Progenitor cell of endocrine pancreas (in vitro differentiated cells): ENCODE results near the gene SLC6A13. TPM values are rescaled to one million over a fixed set of nuclear protein-coding genes. Genes with fewer than 3 reads are reported as not detected.

Experiments used
- DNase-seq: peaks from one replicate; pipeline ENCODE4 v3.0.0; 2021; ENCODE audit warnings: low spot score; ENCODE audit not compliant: unreplicated experiment
- H3K27ac Mint-ChIP-seq: 2 replicates; pipeline ENCODE4 v1.8.0; 2021; ENCODE audit warnings: mild to moderate bottlenecking, moderate library complexity, mixed read lengths
- H3K27me3 Mint-ChIP-seq: 2 replicates; pipeline ENCODE4 v1.8.0; 2021; ENCODE audit warnings: mixed read lengths
- H3K36me3 Mint-ChIP-seq: 2 replicates; pipeline ENCODE4 v1.8.0; 2022; ENCODE audit warnings: mixed read lengths; ENCODE audit not compliant: insufficient read depth
- H3K4me1 Mint-ChIP-seq: 2 replicates; pipeline ENCODE4 v1.8.0; 2021; ENCODE audit warnings: low read depth, mixed read lengths
- H3K4me3 Mint-ChIP-seq: 2 replicates; pipeline ENCODE4 v1.8.0; 2021; ENCODE audit warnings: low read depth, mild to moderate bottlenecking, moderate library complexity, mixed read lengths
- H3K9me3 Mint-ChIP-seq: 2 replicates; pipeline ENCODE4 v1.8.0; 2021; ENCODE audit warnings: low read depth, mixed read lengths
- CTCF ChIP-seq: fragments of 200-600 bp; sonication (generic); IDR thresholded peaks from one replicate; pipeline ENCODE4 v1.5.0; 2021; ENCODE audit warnings: antibody characterized with exemption, mild to moderate bottlenecking; ENCODE audit not compliant: unreplicated experiment
- total RNA-seq: library from RNA; stranded (reverse); gene quantifications from 2 replicates; pipeline ENCODE4 v1.2.1, GENCODE V29; 2021

SLC6A13 gene
- total RNA-seq, 1 donor from 2014 or later: 0.60 TPM

- TF ChIP-seq CTCF: no peak
- Mint-ChIP-seq H3K27me3 (peaks cover 12% of the 10 kb centered on the region), H3K9me3 (no peaks in the 10 kb centered on the region), H3K4me3 (no peak overlapping the region), H3K27ac (peak overlapping the region; percentile 3), H3K4me1 (peaks cover 17% of the 10 kb centered on the region), H3K36me3 (no peaks in the 10 kb centered on the region)
- DNase-seq: no peak
Observed at GRCh38 chr12:271161-271560, 8.5 kb upstream of the SLC6A13 start.

- H3K9me3 Mint-ChIP-seq: no peaks in the 10 kb centered on the region
- H3K4me3 Mint-ChIP-seq: no peak overlapping the region
- no peak overlapping the region for H3K27ac Mint-ChIP-seq
- no peak for DNase-seq
- H3K36me3 Mint-ChIP-seq: no peaks in the 10 kb centered on the region
- H3K27me3 Mint-ChIP-seq: peaks cover 12% of the 10 kb centered on the region
- TF ChIP-seq CTCF: no peak
- peaks cover 17% of the 10 kb centered on the region for H3K4me1 Mint-ChIP-seq
Observed at GRCh38 chr12:269191-269590, 6.6 kb upstream of the SLC6A13 start.

GRCh38 chr12:268483-268840, 5.8 kb upstream of the SLC6A13 start:
- TF ChIP-seq CTCF: no peak
- Mint-ChIP-seq H3K4me1 (peaks cover 17% of the 10 kb centered on the region), H3K36me3 (no peaks in the 10 kb centered on the region), H3K27ac (no peak overlapping the region), H3K4me3 (no peak overlapping the region), H3K27me3 (peaks cover 12% of the 10 kb centered on the region), H3K9me3 (no peaks in the 10 kb centered on the region)
- DNase-seq: no peak

DNA sequence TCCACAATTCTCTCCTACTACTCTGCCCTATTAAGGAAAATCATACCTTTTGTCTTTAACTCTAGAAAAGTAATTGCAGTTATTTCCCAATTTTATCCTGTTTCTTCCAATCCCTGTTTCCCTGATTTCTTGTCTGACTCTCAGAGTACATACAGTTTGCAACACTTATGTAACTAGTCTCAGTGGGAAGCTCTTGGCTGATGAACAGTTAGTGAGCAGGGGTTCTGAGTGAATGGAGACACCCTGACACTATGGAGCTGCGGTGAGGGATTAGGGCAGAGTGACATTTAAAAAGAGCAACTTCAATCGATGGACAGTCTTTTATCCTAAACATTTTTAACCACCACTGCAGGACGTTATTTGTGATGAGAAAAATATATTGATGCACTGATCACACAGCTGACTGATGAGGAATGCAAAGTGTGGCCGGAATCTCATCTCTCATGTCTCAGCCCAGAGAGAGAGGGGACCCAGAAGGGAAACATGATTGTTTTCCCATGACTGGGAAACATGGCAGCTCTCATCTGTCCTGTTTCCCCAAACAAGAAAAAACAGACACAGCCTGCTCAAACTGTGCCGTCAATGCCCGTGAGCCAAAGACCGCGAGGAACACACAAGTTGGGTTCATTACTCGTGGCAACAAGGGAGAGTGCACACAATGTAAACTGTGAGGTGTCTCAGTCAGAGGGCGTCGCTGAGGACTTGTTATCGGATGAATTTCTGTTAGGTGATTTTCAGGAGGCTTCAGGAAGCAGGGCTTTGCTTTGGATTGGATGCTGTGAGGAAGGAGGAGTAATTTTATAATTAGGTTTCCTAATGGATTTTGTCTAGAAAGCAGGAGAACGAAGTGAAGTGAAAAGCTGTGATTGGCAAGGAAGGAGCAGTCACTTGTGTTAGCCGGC, 5.2 kb upstream of the SLC6A13 start:
- H3K27ac Mint-ChIP-seq: no peak overlapping the region
- TF ChIP-seq CTCF: no peak
- H3K4me3 Mint-ChIP-seq: no peak overlapping the region
- peaks cover 12% of the 10 kb centered on the region for H3K27me3 Mint-ChIP-seq
- H3K36me3 Mint-ChIP-seq: no peaks in the 10 kb centered on the region
- peaks cover 21% of the 10 kb centered on the region for H3K4me1 Mint-ChIP-seq
- H3K9me3 Mint-ChIP-seq: no peaks in the 10 kb centered on the region
- DNase-seq: no peak

- Mint-ChIP-seq H3K36me3 (no peaks in the 10 kb centered on the region), H3K27me3 (peaks cover 12% of the 10 kb centered on the region), H3K27ac (no peak overlapping the region), H3K4me1 (peaks cover 19% of the 10 kb centered on the region), H3K4me3 (no peak overlapping the region), H3K9me3 (no peaks in the 10 kb centered on the region)
- no peak for DNase-seq
- no peak for TF ChIP-seq CTCF
Observed at GRCh38 chr12:265096-265495, 2.5 kb upstream of the SLC6A13 start.
